ENCODE data around the gene GALM.

DNA sequence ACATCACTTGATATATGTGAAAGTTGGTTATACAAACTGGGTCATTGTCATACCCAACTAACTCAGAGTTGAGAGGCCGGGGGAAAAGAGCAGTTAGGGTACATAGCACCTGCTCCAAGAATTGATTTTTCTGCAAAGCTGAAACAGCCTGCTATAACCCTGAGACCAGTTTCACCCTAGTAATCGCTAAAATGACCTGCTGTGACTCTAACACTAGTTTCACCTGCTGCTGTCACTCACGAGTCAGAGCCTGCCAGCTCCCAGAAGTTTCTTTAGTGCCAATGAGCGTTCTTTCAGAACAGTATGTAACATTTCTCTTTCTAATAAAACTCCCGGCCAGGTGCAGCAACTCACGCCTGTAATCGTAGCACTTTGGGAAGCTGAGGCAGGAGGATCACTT lies 57.3 kb downstream of the GALM start:
- no peak for TF ChIP-seq POLR2AphosphoS5 (IDR thresholded peaks at IDR 0.05; ENCODE audit: low read depth, low read length)
- TF ChIP-seq, protein P1, sequence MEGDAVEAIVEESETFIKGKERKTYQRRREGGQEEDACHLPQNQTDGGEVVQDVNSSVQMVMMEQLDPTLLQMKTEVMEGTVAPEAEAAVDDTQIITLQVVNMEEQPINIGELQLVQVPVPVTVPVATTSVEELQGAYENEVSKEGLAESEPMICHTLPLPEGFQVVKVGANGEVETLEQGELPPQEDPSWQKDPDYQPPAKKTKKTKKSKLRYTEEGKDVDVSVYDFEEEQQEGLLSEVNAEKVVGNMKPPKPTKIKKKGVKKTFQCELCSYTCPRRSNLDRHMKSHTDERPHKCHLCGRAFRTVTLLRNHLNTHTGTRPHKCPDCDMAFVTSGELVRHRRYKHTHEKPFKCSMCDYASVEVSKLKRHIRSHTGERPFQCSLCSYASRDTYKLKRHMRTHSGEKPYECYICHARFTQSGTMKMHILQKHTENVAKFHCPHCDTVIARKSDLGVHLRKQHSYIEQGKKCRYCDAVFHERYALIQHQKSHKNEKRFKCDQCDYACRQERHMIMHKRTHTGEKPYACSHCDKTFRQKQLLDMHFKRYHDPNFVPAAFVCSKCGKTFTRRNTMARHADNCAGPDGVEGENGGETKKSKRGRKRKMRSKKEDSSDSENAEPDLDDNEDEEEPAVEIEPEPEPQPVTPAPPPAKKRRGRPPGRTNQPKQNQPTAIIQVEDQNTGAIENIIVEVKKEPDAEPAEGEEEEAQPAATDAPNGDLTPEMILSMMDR (IDR thresholded peaks at IDR 0.05) = no peak
